Endothelial cell of umbilical vein (primary cell): ENCODE data around the gene VAT1. TPM values are rescaled to one million over a fixed set of nuclear protein-coding genes. Genes with fewer than 3 reads are reported as not detected.

ENCODE experiments used
- BruUV-seq: library from RNA; stranded (reverse); fragments of 400-500 nt; replicated peaks from 2 replicates; lab custom pipeline; 2021; lab: Mats Ljungman, UMichigan
- CTCF ChIA-PET: fragments of 300-600, 350-600 bp; sonication (Branson Sonifier 250); formaldehyde crosslinking; loops from one replicate; lab custom pipeline; 2021; ENCODE audit warnings: antibody characterized with exemption, inconsistent platforms; lab: Charles Lee
- POLR2A ChIA-PET: fragments of 300-600, 350-600 bp; sonication (Branson Sonifier 250); formaldehyde crosslinking; loops from one replicate; lab custom pipeline; 2021; ENCODE audit warnings: antibody characterized with exemption, inconsistent platforms; lab: Charles Lee
- DNase-seq: peaks from one replicate; pipeline ENCODE4 v3.0.0-alpha.2; 2011; ENCODE audit warnings: low read depth, low spot score
- FAIRE-seq: peaks from 2 replicates; lab custom pipeline; 2011; peaks lifted over from hg19 to GRCh38; lab: Jason Lieb, UNC
- H2AFZ ChIP-seq: 2 replicates; pipeline ENCODE4 v1.6.0; 2012; ENCODE audit warnings: low read depth, low read length, control low read depth, inconsistent platforms
- H3K27ac ChIP-seq: 2 replicates; pipeline ENCODE4 v1.5.1; 2011; ENCODE audit warnings: low read depth, mild to moderate bottlenecking, control low read depth, low read length, moderate library complexity; ENCODE audit not compliant: insufficient read depth
- H3K27me3 ChIP-seq, 2 experiments: 2 replicates each; pipeline versions ENCODE4 v1.6.0 to v1.6.1; 2011; ENCODE audit warnings: low read length in 2 of 2, mixed read lengths in 1 of 2; ENCODE audit not compliant: control insufficient read depth in 2 of 2, insufficient read depth in 2 of 2
- H3K36me3 ChIP-seq, 2 experiments: 2 replicates in 1 of 2; 3 replicates in 1 of 2; pipeline ENCODE4 v1.5.1; 2011; ENCODE audit warnings: low read length in 2 of 2, mild to moderate bottlenecking in 1 of 2, moderate library complexity in 1 of 2; ENCODE audit not compliant: control insufficient read depth in 2 of 2, insufficient read depth in 2 of 2; ENCODE audit errors: extremely low read depth in 1 of 2
- H3K4me1 ChIP-seq: 3 replicates; pipeline ENCODE4 v1.5.1; 2011; ENCODE audit warnings: mild to moderate bottlenecking, low read length; ENCODE audit not compliant: control insufficient read depth, insufficient read depth; ENCODE audit errors: extremely low read depth
- H3K4me2 ChIP-seq: 2 replicates; pipeline ENCODE4 v1.6.1; 2011; ENCODE audit warnings: low read length, control low read depth, mixed read lengths; ENCODE audit not compliant: insufficient read depth
- H3K4me3 ChIP-seq, 3 experiments: fragments of 200-600 bp in 1 of 3; sonication (generic), shearing (Covaris generic) in 1 of 3; replicated peaks in 1 of 3; 2 replicates each; pipeline ENCODE4 v1.5.1; 2011 to 2016; ENCODE audit warnings: control low read depth in 3 of 3, low read length in 3 of 3, mild to moderate bottlenecking in 2 of 3, inconsistent platforms in 1 of 3, low read depth in 1 of 3, moderate library complexity in 1 of 3; ENCODE audit not compliant: insufficient read depth in 1 of 3
- H3K79me2 ChIP-seq: 2 replicates; pipeline ENCODE4 v1.6.0; 2012; ENCODE audit warnings: low read length, inconsistent platforms; ENCODE audit not compliant: control insufficient read depth, insufficient read depth
- H3K9ac ChIP-seq: replicated peaks from 2 replicates; pipeline ENCODE3; 2011; ENCODE audit warnings: low read length, control low read depth; ENCODE audit not compliant: insufficient read depth; ENCODE audit errors: extremely low read depth
- H3K9me1 ChIP-seq: replicated peaks from 3 replicates; pipeline ENCODE4 v1.6.0; 2011; ENCODE audit warnings: mild to moderate bottlenecking, low read length; ENCODE audit not compliant: control insufficient read depth, insufficient read depth; ENCODE audit errors: extremely low read depth
- H3K9me3 ChIP-seq: replicated peaks from 2 replicates; pipeline ENCODE4 v1.5.1; 2012; ENCODE audit warnings: low read length, inconsistent platforms; ENCODE audit not compliant: control insufficient read depth, insufficient read depth
- H4K20me1 ChIP-seq: replicated peaks from 2 replicates; pipeline ENCODE3; 2011; ENCODE audit warnings: mild to moderate bottlenecking, low read length; ENCODE audit not compliant: control insufficient read depth, insufficient read depth; ENCODE audit errors: extremely low read depth
- EZH2 ChIP-seq: IDR thresholded peaks from 2 replicates; pipeline ENCODE4 v1.6.1; 2012; ENCODE audit warnings: borderline replicate concordance, low read depth, mild to moderate bottlenecking, moderate library complexity, low read length, inconsistent platforms; ENCODE audit not compliant: severe bottlenecking
- FOS ChIP-seq: IDR thresholded peaks from 2 replicates; pipeline ENCODE4 v1.6.1; 2011; ENCODE audit warnings: mild to moderate bottlenecking, low read length, moderate library complexity, borderline replicate concordance; ENCODE audit not compliant: insufficient read depth
- GATA2 ChIP-seq: IDR thresholded peaks from 2 replicates; pipeline ENCODE4 v1.7.0; 2011; ENCODE audit warnings: low read depth, mild to moderate bottlenecking, moderate library complexity, mixed read lengths, low read length; ENCODE audit not compliant: insufficient read length, insufficient read depth
- JUN ChIP-seq: IDR thresholded peaks from 2 replicates; pipeline ENCODE4 v1.6.1; 2011; ENCODE audit warnings: borderline replicate concordance, low read depth; ENCODE audit not compliant: insufficient read length, insufficient read depth
- MAX ChIP-seq: IDR thresholded peaks from 2 replicates; pipeline ENCODE4 v1.6.1; 2011; ENCODE audit not compliant: insufficient read depth, insufficient read length
- POLR2A ChIP-seq: IDR thresholded peaks from 2 replicates; pipeline ENCODE4 v1.6.1; 2012; ENCODE audit warnings: low read depth, mild to moderate bottlenecking, control low read depth, low read length
- POLR2AphosphoS5 ChIP-seq: IDR thresholded peaks from 2 replicates; pipeline ENCODE4 v1.6.1; 2012; ENCODE audit warnings: low read depth, mild to moderate bottlenecking, control low read depth, low read length, moderate library complexity; ENCODE audit not compliant: insufficient read depth
- dilution Hi-C: fragments of 300-500 bp; cut with MboI; formaldehyde crosslinking; loops from one replicate; pipeline ENCODE4 v1.15.0; 2019; ENCODE audit warnings: low sequenced_read_pairs; ENCODE audit not compliant: extremely low pct_ligation_motif_present
- intact Hi-C: fragments of 100-400 bp; cut with micrococcal nuclease; formaldehyde crosslinking; loops from one replicate; pipeline ENCODE4 v1.10.0; 2022
- polyA plus RNA-seq, 4 experiments: library from polyadenylated mRNA; depleted of rRNA in 3 of 4; stranded (reverse) in 3 of 4; unstranded in 1 of 4; fragments of >200 nt; gene quantifications; 2 replicates each; pipeline versions ENCODE4 v1.2.1 to v1.2.3, GENCODE V29; 2011 to 2012; ENCODE audit warnings: missing spikeins in 1 of 4
- total RNA-seq: library from RNA; stranded (reverse); gene quantifications from 2 replicates; pipeline ENCODE4 v1.2.3, GENCODE V29; 2021

VAT1 gene
- total and polyA plus RNA-seq, 2 donors (not counting 3 experiments of a cell fraction or from before 2014, with no cell fraction given), result 339 to 482 TPM

- Histone ChIP-seq H3K79me2 (no peaks in the 10 kb centered on the region), H4K20me1 (no peaks in the 10 kb centered on the region), H3K27ac (no peak overlapping the region), H3K36me3 (peaks cover 0 to 2% of the 10 kb centered on the region in 2 experiments), H3K9me1 (no peaks in the 10 kb centered on the region), H3K4me3 (no peak overlapping the region), H3K9me3 (no peaks in the 10 kb centered on the region), H3K4me2 (no peak overlapping the region), H3K27me3 (no peaks in the 10 kb centered on the region), H3K4me1 (no peaks in the 10 kb centered on the region), H3K9ac (no peak overlapping the region), H2AFZ (no peak overlapping the region)
- TF ChIP-seq MAX (no peak), POLR2A (no peak), GATA2 (no peak)
- CTCF ChIA-PET, result interaction anchor here (1.2 kb wide), 1 partner anchor 103 kb away, joined by 3 read pairs; no protein-coding TSS in a partner anchor
- BruUV-seq, result no TSS peak
- DNase-seq, result no peak
- POLR2A ChIA-PET, result interaction anchor here (0.6 to 0.7 kb wide), 2 partner anchors 15 to 221 kb away, joined by 3 read pairs; no protein-coding TSS in a partner anchor
- intact Hi-C loops, result no loop called here
- FAIRE-seq, result no peak
- dilution Hi-C loops, result no loop called here
Observed at GRCh38 chr17:43068570-43069367, 46.6 kb upstream of the VAT1 start.

- DNase-seq (no peak), FAIRE-seq (no peak)
- Histone ChIP-seq H3K4me2 (no peak overlapping the region), H4K20me1 (no peaks in the 10 kb centered on the region), H2AFZ (no peak overlapping the region), H3K4me3 (no peak overlapping the region), H3K27ac (no peak overlapping the region), H3K9ac (no peak overlapping the region), H3K9me3 (no peaks in the 10 kb centered on the region), H3K79me2 (no peaks in the 10 kb centered on the region), H3K36me3 (peaks cover 0 to 2% of the 10 kb centered on the region in 2 experiments), H3K9me1 (no peaks in the 10 kb centered on the region), H3K4me1 (no peaks in the 10 kb centered on the region), H3K27me3 (no peaks in the 10 kb centered on the region)
- BruUV-seq, result no TSS peak
- dilution Hi-C loops (no loop called here), intact Hi-C loops (no loop called here)
- ChIA-PET POLR2A (no interaction called here), CTCF (interaction anchor here (1.0 kb wide), 1 partner anchor 38 kb away, joined by 3 read pairs; no protein-coding TSS in a partner anchor)
- TF ChIP-seq EZH2, result no peak
- TF ChIP-seq FOS, result no peak
- TF ChIP-seq MAX, result no peak
- no peak for TF ChIP-seq JUN
- no peak for TF ChIP-seq POLR2AphosphoS5
- no peak for TF ChIP-seq POLR2A
Observed at GRCh38 chr17:43062984-43063638, 40.9 kb upstream of the VAT1 start.
